H1 (cell line): Measurements from ENCODE around the gene MBD3L3. TPM values are rescaled to one million over a fixed set of nuclear protein-coding genes. Genes with fewer than 3 reads are reported as not detected.

ENCODE experiments used
- BCL11A ChIP-seq, 2 experiments: IDR thresholded peaks; one replicate each; pipeline ENCODE4 v1.6.1; 2011; ENCODE audit warnings: low read depth in 2 of 2, low read length in 2 of 2, mild to moderate bottlenecking in 2 of 2
- polyA plus RNA-seq, 7 experiments: library from polyadenylated mRNA; depleted of rRNA in 3 of 7; stranded (reverse) in 5 of 7; unstranded in 2 of 7; fragments of >200 nt in 5 of 7; fragments of 200-250 nt in 2 of 7; gene quantifications; 1 replicate in 5 of 7; 2 replicates in 1 of 7; 4 replicates in 1 of 7; pipeline versions ENCODE4 v1.2.1 to v1.2.3, GENCODE V29; 2011 to 2013; ENCODE audit warnings: missing spikeins in 2 of 7, mixed read lengths in 2 of 7
- total RNA-seq: library from RNA; stranded (reverse); fragmentation: NEBNext Ultra II Directional; extraction: Animal tissue kit (Norgen Biotek cat#: 25700); gene quantifications from 2 replicates; pipeline ENCODE4 v1.2.1, GENCODE V29; 2021

Gene MBD3L3
- total and polyA plus RNA-seq, 2 of the 8 experiments (the other 6 are each of a cell fraction or from before 2014, with no cell fraction given) = not detected

GRCh38 chr19:7074705-7075282 is 16.3 kb upstream of the MBD3L3 start (continued):
- TF ChIP-seq BCL11A (IDR thresholded peaks at IDR 0.05; ENCODE audit: low read depth in 2 of 2, low read length in 2 of 2) = no peak
